Upper lobe of right lung (tissue), 1 donor: ENCODE data around the gene DNMT3B. TPM values are rescaled to one million over a fixed set of nuclear protein-coding genes. Genes with fewer than 3 reads are reported as not detected.
"Not testable (repeated sequence)": the region's sequence is repeated elsewhere in the genome, so short reads cannot be mapped to it uniquely, and the experiment has no call there.

ENCODE experiments used
- ATAC-seq: fragments of 200-7000 bp; cut with Tn5 transposase; one replicate; pipeline ENCODE4 v1.9.1; 2020; ENCODE audit warnings: mild to moderate bottlenecking, moderate library complexity
- DNase-seq: peaks from one replicate; pipeline ENCODE4 v3.0.0-alpha.2; 2020
- H3K27ac ChIP-seq: fragments of 200-600 bp; one replicate; pipeline ENCODE4 v1.8.0; 2022
- H3K27me3 ChIP-seq: fragments of 200-600 bp; one replicate; pipeline ENCODE4 v1.8.0; 2022; ENCODE audit warnings: mild to moderate bottlenecking
- H3K36me3 ChIP-seq: fragments of 200-600 bp; one replicate; pipeline ENCODE4 v1.8.0; 2022
- H3K4me1 ChIP-seq: fragments of 200-600 bp; one replicate; pipeline ENCODE4 v1.8.0; 2022
- H3K4me3 ChIP-seq: fragments of 200-600 bp; one replicate; pipeline ENCODE4 v1.8.0; 2022; ENCODE audit warnings: mild to moderate bottlenecking
- H3K9me3 ChIP-seq: fragments of 200-600 bp; one replicate; pipeline ENCODE4 v1.8.0; 2022
- CTCF ChIP-seq: fragments of 200-600 bp; IDR thresholded peaks from one replicate; pipeline ENCODE4 v1.8.0; 2022; ENCODE audit warnings: antibody characterized with exemption
- intact Hi-C: fragments of 100-400 bp; cut with DNase I; formaldehyde crosslinking; loops from one replicate; pipeline ENCODE4 v1.11.0; 2022
- long read RNA-seq: library from polyadenylated mRNA; unstranded; transcript quantifications from one replicate; pipeline ENCODE4 v2.0.0, GENCODE V29; 2021
- total RNA-seq: library from RNA; stranded (reverse); fragmentation: NEBNext Ultra II Directional; extraction: Animal tissue kit (Norgen Biotek cat#: 25700); gene quantifications from one replicate; pipeline ENCODE4 v1.2.1, GENCODE V29; 2021
- donor health status: DM: no; HTN: yes; CAD: no; lungs with severe emphysema.

The DNMT3B gene
- total RNA-seq, result 0.84 TPM
- long read RNA-seq, partial matches to known transcripts, result 2 of 2 reads
- long read RNA-seq, other reads (novel, unspliced or antisense), result 0 of 2 reads

GRCh38 chr20:32761831-32762753 is at the start of gene DNMT3B:
Gene DNMT3B (plus strand): TSS chr20:32762385. CDS start chr20:32780324, 17,939 bp downstream.
- ATAC-seq, result peak; percentile 93
- H3K27ac ChIP-seq, result no peak within 1 kb of the TSS
- peak; percentile 9 for TF ChIP-seq CTCF
- no peaks in the 10 kb centered on the region for H3K27me3 ChIP-seq
- H3K4me3 ChIP-seq, result peak within 1 kb of the TSS; percentile 76
- H3K9me3 ChIP-seq, result no peaks in the 10 kb centered on the region
- no peaks in the 10 kb centered on the region for H3K36me3 ChIP-seq
- DNase-seq, result peak; percentile 89
- intact Hi-C loops, result no loop called here
- peaks cover 14% of the 10 kb centered on the region for H3K4me1 ChIP-seq

DNA sequence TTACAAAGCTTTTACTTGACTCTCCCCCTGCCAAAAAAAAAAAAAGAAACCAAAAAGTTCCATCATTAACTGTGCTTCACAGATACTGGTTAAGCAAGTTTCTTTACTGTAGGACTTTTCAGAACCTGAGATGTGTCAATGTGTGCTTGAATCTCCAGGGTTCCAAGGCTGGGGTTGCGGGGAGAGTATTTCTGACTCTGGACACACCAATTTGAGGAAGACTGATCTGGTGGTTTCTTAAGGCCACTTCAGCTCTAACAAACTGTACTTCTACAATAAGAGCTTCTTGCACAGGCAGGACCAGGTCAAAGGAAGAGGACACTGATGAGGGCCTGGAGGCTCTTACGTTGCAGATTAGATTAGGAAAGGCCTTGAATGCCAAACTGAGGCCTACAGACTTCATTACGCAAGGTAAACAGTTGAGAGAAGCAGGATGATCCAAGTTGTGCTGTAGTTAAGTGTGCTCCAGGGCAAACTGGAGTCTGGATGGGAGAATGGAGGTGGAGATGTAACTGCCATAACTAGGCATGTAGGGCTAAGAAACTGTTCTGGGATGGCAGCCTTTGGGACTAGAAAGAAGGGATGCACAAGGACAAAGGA is 43.3 kb upstream of the DNMT3B start:
- Histone ChIP-seq H3K27ac (no peak overlapping the region), H3K9me3 (no peaks in the 10 kb centered on the region), H3K27me3 (no peaks in the 10 kb centered on the region), H3K4me3 (no peak overlapping the region), H3K4me1 (no peaks in the 10 kb centered on the region), H3K36me3 (peaks cover 38% of the 10 kb centered on the region)
- intact Hi-C loops, result no loop called here
- DNase-seq (no peak), ATAC-seq (no peak)
- TF ChIP-seq CTCF, result no peak

GRCh38 chr20:32727683-32728082 is 34.5 kb upstream of the DNMT3B start:
- H3K27ac ChIP-seq, result no peak overlapping the region
- H3K4me1 ChIP-seq, result peaks cover 11% of the 10 kb centered on the region
- H3K4me3 ChIP-seq, result no peak overlapping the region
- H3K36me3 ChIP-seq, result peaks cover 34% of the 10 kb centered on the region
- H3K27me3 ChIP-seq, result no peaks in the 10 kb centered on the region
- ATAC-seq, result no peak
- H3K9me3 ChIP-seq, result no peaks in the 10 kb centered on the region
- no peak for TF ChIP-seq CTCF
- intact Hi-C loops, result no loop called here
- DNase-seq, result no peak

- H3K4me3 ChIP-seq, DNase-seq, H3K27me3 ChIP-seq, H3K9me3 ChIP-seq, intact Hi-C loops, ATAC-seq, H3K27ac ChIP-seq: not testable (repeated sequence)
- H3K4me1 ChIP-seq, result peaks cover 11% of the 10 kb centered on the region
- peaks cover 34% of the 10 kb centered on the region for H3K36me3 ChIP-seq
Measured at GRCh38 chr20:32728435-32728834, 33.8 kb upstream of the DNMT3B start.

GRCh38 chr20:32729334-32729733 is 32.9 kb upstream of the DNMT3B start:
- H3K4me3 ChIP-seq, H3K27ac ChIP-seq, ATAC-seq, DNase-seq, H3K9me3 ChIP-seq, intact Hi-C loops, H3K27me3 ChIP-seq: not testable (repeated sequence)
- peaks cover 11% of the 10 kb centered on the region for H3K4me1 ChIP-seq
- peaks cover 34% of the 10 kb centered on the region for H3K36me3 ChIP-seq

GRCh38 chr20:32731882-32732266 is 30.3 kb upstream of the DNMT3B start:
- Histone ChIP-seq H3K27me3 (no peaks in the 10 kb centered on the region), H3K4me3 (no peak overlapping the region), H3K4me1 (peaks cover 11% of the 10 kb centered on the region), H3K9me3 (no peaks in the 10 kb centered on the region), H3K36me3 (peaks cover 14% of the 10 kb centered on the region), H3K27ac (no peak overlapping the region)
- intact Hi-C loops, result no loop called here
- ATAC-seq (peak; percentile 80), DNase-seq (peak; percentile 84)
- TF ChIP-seq CTCF, result no peak
